ENCODE data around the gene TMTC1.

The TMTC1 gene

DNA sequence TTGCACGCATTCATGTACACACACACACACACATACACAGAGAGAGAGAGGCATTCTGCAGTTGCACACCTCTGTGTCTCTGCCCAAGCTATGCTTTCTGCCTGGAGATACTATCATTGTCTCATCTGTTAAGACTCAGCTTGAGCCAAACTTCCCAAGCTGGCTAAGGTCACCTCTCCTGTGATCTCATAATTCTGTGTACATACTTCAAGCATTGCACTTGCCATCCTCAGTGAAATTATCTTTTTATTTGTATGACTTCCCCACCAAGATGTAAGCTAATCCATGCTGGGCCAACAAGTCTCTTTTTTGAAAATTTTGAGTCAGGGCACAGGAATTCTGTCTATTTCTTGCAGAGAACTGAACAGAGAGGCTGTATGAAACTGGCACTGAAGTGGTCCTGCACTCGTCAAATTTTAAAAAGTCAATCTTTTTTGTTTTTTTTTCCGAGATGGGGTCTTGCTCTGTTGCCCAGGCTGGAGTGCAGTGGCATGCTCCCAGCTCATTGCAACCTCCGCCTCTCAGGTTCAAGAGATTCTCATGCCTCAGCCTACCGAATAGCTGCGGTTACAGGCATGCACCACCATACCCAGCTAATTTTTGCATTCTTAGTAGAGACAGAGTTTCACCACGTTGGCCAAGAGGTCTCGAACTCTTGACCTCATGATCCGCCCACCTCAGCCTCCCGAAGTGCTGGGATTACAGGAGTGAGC lies 44.3 kb downstream of the TMTC1 start:
- DNase-seq (ENCODE audit: low spot score) = no peak

GRCh38 chr12:29738365-29738764 lies 45.4 kb downstream of the TMTC1 start:
- no peak for DNase-seq (ENCODE audit: low spot score)

DNA sequence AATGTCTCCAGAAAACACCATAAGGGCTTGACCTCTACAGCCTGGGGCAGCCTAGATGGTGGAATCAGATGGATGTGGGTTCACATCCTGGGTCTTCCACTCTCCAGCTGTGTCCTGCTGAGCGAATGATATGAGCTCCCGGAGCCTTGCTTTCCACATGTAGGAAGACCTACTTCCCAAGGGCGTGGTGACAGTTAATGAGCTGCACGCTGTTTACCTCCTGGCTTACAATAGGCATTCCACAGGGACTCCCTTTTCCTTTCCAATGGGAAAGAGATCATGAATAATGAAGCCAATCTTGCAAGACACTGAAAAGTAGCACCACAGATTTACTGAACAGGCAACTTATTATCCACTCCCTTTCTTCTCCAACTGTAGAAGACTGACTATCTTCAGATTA lies 46.1 kb downstream of the TMTC1 start:
- DNase-seq (ENCODE audit: low spot score) = no peak

DNA sequence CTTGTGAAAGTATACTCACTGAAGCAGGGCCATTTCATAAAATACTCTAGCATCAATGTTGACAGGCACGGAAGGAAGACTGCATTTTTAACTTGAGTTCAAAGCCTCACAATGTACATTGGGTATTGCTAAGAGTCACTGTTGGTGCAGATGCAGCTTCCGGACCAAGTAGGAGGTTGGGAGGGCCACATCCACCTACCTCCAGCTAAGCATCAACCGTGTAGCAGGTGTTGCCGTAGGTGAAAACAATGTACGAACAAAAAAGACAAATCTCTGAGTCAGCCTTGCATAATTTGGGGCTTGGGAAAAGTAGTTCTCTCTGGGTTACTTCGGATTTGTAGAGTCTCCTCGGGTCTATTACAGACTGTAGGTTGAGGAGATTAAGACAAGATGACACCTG lies 48.1 kb downstream of the TMTC1 start:
- no peak for DNase-seq (ENCODE audit: low spot score)

DNA sequence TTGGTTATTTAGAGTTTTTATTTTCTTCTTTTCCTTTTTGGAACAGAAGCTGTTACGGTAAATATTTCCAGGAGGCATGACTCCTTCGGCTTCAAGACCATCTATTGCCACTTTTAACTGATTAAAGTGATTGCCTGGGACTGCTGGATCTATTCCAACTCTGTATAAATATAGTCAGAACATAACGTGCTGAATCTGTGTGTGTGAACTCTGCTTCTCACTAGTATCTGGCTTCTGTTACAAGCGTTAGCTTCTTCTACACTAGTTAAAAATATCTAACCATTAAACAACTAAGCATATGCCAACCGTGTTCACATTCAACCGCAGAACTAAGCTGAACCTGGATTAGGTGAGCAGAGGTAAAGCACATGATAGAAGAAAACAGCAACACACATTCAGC lies 49.0 kb downstream of the TMTC1 start:
- DNase-seq (ENCODE audit: low spot score) = no peak

GRCh38 chr12:29734305-29734704 lies 49.4 kb downstream of the TMTC1 start:
- DNase-seq (ENCODE audit: low spot score) = no peak

- DNase-seq (ENCODE audit: low spot score) = no peak
Observed at GRCh38 chr12:29733501-29733900, 50.2 kb downstream of the TMTC1 start.

GRCh38 chr12:29733060-29733459 lies 50.7 kb downstream of the TMTC1 start:
- no peak for DNase-seq (ENCODE audit: low spot score)

DNA sequence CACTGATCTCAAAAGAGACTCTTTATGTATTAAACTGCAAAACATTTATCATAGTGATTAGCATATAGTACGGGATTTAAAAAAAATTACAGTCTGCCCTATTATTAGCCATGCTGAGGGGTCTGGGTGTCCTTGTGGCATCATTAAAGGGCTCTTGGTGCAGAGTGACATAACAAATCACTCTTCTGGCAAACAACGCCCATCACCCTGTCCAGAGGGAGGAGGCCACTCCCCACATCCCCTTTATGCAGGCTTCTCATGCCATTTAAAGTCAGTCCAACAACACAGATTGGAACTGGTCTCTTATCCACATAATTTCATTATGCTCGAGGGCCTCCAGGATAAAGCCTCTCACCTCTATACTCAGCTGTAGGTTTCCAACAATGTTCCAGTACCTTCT lies 51.1 kb downstream of the TMTC1 start:
- DNase-seq (ENCODE audit: low spot score) = no peak

DNA sequence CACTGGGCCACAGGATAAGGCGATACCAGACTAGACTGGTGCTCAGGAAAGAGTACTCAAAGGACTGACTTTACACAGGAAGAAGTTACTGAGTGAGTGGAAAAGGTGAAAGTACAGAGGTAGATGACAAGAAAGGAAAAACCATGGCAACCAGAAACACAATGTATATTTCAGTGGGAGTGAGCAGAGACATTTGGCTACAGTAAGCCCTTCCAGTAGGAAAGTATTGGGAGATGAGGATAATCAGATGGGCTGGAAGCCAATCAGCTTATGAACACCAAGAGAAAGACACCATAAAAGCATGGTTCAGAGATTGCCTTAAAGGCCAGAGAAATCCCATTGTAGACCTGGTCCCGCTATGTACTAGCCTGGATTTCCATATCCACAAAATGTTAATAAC lies 51.6 kb downstream of the TMTC1 start:
- no peak for DNase-seq (ENCODE audit: low spot score)

DNA sequence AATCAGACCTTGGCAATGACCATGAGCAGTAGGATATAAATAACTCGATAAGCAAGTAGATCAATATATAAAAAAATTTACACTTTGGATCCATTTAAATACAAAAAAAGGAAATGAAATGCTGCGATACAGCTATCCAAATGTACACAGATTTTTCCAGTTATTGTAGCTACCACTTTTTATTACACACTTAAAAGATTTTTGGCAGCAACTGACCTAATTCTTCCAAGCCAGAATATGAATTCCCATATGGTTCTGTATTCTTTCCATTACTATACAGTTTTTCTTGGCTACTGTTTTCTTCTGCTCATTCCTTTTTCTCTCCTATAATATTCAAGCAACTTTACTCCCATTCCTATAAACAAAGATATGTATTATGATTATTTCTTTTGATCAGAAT lies 52.2 kb downstream of the TMTC1 start:
- no peak for DNase-seq (ENCODE audit: low spot score)

GRCh38 chr12:29730481-29730880 lies 53.3 kb downstream of the TMTC1 start:
- DNase-seq (ENCODE audit: low spot score) = no peak

DNA sequence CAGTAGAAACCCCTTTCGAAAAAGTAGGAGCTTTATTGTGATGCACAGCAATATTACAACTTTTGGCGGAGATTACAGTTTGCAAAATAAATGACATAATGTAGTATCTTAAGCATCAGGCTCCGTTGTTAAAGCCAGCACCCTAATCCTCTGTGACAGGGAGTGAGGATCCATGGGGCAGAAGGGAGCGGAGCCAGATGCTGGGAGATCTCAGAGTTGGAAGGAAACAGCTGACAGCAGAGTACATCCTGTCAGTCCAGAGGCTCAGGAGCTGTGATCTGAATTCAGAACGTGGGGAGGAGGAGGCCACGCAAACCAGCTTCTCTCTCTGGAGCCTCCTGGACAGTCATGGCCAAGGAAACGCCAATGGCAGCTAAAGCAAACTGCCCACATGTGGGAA lies 55.7 kb downstream of the TMTC1 start:
- DNase-seq (ENCODE audit: low spot score) = no peak

DNA sequence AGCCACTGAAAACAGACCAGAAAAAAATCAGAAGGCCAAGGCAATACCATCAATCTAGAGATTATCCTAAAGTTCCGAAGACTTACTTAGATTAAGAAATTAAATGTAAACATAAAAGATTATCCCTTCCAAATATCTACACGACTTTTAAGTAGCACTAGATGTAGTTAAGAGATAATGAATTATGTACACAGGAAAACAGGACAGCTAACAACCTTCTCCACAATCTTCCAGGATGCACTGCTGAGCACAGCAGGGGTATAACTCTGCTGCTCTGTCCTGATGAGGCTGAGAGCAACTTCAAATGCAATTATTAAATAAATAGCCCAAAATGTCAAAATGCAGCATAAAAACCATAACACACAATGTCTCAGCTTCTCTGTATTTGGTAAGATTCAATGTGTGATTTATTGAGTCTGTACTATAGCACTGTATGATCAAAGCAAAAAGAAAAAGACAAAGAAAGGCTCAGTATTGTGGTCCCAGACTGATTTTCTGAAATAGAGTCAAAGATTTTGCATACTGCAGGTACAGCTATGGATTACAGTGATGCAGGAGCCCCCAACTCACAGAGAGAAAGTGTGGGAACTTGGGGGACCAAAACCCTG lies 56.9 kb downstream of the TMTC1 start:
- no peak for DNase-seq (ENCODE audit: low spot score)

DNA sequence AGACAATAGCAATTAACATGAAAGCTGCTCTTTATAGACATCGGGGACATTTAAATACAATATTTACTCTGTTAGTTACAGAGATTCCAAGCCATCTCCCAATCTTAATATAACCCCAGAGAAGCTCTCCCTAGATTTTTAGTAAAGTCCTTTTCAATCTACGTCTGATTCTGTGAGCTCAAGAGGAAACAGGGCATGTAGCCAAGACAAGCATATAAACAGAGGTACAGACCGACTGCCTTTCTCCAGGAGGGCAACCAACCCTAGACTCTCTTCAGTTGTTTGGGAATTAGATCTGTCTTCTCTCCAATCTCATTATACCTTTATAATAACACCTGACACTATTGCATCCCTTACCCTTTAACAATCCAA lies 57.4 kb downstream of the TMTC1 start:
- DNase-seq (ENCODE audit: low spot score) = no peak

- no peak for DNase-seq (ENCODE audit: low spot score)
Observed at GRCh38 chr12:29725587-29726320, 58.0 kb downstream of the TMTC1 start.

DNA sequence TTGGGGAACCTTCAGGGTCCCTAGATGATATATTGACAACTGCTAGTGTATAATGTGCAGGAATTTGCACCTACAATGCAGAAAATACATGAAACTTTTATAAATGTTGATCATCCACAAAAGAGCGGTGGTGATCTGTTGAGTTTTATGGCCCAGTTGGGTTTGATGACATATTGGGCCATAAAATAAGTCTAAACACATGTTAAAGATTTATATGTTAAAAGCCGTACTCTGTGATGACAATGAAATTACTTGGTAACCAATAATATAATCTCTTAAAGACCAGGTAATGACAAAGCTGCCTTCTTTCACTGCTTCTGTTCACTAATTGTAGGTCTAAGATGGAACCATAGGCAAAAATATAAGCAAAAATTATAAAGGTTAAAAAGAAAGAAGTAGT lies 61.6 kb downstream of the TMTC1 start:
- DNase-seq (ENCODE audit: low spot score) = no peak

GRCh38 chr12:29719381-29719780 lies 64.4 kb downstream of the TMTC1 start:
- DNase-seq (ENCODE audit: low spot score) = no peak

DNA sequence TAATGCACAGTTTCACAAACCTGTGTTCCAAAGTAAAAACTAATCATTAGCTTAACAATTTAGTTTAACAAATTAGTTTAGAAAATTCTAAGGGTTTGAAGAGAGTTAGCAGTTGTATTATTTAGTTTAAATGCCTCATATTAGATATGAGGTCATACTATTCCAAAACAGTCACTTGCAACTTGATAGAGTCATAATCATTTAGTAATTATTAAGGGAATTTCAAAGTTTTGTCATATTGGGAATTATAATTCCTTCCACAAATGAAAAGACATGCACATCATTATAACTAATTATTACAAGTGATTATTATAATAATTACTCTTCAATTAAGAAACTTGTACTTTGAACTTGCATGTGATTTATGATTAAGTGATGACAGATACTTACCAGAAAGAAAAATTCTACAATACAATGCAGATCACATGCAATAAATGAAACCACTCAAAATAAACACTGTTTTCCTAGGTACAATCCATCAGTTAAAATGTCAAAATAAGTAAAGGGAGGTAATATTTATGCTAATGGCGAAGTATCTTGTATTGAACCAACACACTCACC lies 66.1 kb downstream of the TMTC1 start:
- no peak for DNase-seq (ENCODE audit: low spot score)

DNA sequence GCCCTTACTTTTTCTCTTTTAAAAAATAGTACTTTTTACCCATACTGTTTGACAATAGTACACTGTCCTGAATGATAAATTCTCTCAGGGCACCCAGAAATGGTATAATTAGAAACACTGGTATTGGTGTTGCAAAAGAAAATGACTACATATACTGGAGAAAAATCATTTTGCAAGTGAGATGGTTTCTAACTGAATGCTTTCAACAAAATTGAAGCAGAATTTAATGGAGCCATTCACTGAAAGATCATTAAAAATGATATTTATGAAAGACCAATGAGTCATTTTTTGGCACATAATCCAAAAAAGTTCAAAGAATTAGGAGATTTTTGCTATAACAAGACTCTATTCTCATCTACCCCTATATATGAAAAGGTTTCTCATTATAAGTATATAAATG lies 68.8 kb downstream of the TMTC1 start:
- no peak for DNase-seq (ENCODE audit: low spot score)

- no peak for DNase-seq (ENCODE audit: low spot score)
Observed at GRCh38 chr12:29713729-29714128, 70.0 kb downstream of the TMTC1 start.

DNA sequence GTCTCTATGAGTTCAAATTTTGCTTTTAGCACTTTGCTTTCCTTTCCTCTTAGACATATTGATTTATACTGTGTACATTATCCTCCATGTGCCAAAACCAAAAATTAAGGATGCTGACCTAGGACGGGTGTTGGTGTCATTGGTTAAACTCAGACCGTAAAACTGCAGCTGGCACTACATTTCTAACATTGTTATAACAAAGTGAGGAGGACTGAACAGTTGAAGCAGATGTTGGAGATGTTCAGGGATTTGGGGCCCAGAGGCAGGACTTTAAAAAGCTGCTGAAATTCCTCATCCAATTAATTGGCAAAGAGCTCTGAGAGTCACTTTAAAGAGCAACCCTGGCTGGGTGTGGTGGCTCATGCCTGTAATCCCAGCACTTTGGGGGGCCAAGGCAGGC lies 72.4 kb downstream of the TMTC1 start:
- DNase-seq (ENCODE audit: low spot score) = no peak

DNA sequence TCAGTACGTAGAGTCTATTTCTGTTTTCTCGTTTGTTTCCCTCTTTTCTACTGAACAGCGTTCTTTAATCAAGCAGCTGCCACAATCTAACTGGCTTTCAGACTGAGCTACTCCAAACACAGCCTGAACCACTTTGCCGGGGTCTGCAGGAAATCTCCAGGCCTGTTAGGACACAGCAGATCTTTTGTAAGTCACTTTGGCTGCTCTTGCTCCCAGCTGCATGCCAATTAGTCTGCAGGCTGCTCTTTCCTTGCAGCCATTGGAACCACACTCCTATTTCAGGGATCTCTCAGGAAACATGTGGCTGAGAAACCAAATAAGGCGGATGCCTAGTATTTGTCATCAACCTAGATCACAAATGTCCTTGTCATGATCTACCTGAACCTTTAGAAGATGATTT lies 73.6 kb downstream of the TMTC1 start:
- no peak for DNase-seq (ENCODE audit: low spot score)
